GM21515 (cell line): ENCODE measurements around the gene RRP8.

Source experiments
- ATAC-seq: cut with Tn5 transposase; IDR thresholded peaks from one replicate; pipeline ENCODE4 v1.9.1; 2021; ENCODE audit not compliant: unreplicated experiment

The RRP8 gene

GRCh38 chr11:6619004-6619745 lies 15.8 kb upstream of the RRP8 start, which contains the start of gene TPP1:
TSS of gene TPP1 (minus strand) at chr11:6619422. CDS start at chr11:6619400, 22 bp downstream.
- ATAC-seq, result peak; percentile 98

DNA sequence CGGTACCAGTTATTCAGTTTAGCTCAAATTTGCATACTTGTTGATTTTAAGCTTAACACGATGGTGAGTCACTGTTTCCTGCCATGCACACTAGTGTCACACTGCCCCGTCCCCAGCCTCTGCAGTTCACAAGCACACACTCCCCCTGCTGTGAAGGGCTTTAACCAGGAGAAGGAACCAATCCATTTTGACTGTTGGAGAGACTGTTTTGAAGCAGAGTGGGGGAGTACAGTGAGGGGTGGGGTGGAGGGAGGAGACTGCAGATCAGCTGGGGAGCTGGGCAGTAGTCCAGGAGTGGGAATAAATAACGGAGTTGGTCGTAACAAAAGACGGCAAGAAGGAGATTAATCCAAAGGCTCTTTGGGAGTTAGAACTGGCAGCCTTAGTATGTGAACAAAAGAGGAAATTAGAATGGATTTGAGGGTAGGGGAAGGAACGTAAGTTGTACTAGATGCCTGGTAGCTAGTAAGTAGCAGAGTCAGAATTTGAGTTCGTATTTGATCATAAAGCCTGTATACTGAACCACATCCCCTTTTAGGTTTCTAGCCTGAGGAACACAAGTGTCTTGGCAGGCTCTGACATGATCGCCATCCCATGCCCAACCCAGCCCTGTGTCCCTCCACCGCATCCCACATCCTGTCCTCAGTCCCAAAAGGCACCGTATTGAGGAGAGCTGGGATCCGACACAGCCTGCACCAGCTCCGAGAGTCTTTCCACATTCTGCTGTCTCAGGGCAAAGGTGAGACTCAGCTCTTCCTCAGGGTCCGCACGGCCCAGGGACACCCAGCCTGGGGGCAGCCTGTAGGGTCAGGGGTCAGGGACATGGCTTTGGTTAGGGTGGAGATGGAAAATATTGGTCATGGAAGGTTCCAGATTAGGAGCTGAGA lies 14.9 kb upstream of the RRP8 start:
- peak; percentile 10 for ATAC-seq

DNA sequence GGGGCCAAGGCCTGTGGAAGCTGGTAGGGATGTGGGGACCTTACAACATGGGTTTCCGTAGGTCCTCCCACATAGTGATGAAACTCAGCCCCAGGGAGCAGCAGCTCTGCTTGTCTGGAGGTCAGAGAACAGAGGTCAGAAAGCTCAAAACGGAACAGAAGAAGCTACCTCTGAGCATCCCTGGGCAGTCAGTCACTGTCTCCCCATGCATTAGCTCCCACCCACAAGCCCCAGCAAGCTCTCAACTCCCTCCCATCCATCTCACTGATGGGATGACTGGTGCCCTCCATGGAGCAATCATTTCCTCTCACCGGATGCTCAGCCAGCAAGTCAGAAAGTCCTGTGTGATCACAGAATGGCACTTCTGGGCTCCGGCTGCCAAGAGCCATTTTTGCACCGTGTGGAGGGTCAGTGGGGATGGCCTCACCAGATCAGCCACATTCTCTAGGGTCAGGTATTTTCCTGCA lies 13.9 kb upstream of the RRP8 start:
- ATAC-seq, result no peak

DNA sequence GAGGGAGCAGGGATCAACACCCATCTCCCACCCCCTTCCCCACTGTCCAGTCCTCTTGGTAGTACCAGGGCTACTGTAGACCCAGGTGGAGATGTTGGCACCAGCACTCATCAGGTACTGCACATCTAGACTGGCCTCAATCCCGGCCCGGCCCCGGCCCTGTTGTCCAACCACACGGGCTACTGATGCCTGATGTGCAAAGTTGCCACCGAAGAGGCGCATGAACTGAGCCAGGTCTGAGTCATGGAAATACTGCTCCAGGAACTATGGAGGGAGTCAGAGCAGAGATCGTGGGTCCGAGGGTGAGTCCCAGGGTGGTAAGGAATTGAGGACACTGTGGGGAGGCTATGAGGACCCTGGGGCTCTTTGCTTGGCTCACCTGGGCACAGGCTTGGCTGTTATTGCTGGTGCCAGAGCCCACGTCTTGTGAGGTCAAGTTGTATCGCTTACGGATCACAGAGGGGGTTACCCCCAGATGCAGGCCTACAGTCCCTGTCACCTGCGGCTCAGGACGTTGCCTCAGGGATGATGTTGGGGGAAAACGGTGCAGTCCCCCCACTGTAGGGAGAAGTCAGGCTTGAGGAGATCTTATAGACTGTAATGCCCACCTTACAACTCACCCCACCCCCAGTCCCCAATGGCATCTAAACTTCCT lies 13.3 kb upstream of the RRP8 start:
- no peak for ATAC-seq

GRCh38 chr11:6615882-6616585 lies 12.6 kb upstream of the RRP8 start:
- ATAC-seq, result no peak

GRCh38 chr11:6615046-6615445 lies 11.6 kb upstream of the RRP8 start:
- ATAC-seq, result no peak

GRCh38 chr11:6614446-6614845 lies 11.0 kb upstream of the RRP8 start:
- no peak for ATAC-seq

GRCh38 chr11:6613496-6613895 lies 10.1 kb upstream of the RRP8 start:
- ATAC-seq, result no peak

DNA sequence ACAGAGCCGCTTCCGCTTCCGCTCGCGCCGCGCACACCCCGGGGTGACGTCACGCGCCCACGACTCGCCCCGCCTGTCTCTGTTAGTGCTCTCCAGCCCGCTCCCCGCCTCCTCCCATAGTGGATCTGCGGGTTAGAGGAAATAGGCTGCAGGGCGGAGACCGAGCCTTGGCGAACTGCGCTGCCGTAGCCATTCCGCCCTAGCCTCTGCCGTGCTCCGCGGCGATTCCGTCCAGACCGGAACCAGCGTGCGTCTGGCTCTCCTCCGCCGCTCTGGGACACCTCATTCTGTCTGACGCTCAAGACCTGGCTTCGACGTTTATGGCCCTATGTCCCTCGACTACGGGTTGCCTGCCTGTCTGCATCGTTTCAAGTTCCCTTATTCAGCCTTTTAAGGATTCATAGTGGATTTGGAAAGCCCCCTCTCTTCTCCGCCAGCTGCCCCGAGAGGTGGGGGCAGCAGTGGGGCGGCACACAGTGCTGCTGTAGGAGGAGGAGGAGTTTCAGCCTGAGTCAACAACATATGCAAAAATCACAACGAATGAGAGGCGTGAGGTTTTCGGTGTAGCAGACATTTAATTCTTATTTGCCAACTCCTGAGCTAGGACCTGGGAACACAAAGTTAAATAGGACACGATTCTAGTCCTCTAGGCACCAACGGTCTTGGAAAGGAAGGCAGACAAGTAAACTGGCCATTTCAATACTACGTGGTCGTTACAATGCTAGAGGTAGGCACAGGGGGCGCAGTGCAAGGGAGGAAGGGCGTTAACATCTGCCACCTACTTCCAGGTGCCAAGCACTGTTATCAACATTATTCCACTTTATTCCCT lies 9.0 kb upstream of the RRP8 start, which contains the start of gene TAF10:
TSS of gene TAF10 (minus strand) at position 4 of the 829 bp plus-strand sequence. CDS start 27 bp downstream, outside the sequence.
- ATAC-seq, result peak; percentile 86

DNA sequence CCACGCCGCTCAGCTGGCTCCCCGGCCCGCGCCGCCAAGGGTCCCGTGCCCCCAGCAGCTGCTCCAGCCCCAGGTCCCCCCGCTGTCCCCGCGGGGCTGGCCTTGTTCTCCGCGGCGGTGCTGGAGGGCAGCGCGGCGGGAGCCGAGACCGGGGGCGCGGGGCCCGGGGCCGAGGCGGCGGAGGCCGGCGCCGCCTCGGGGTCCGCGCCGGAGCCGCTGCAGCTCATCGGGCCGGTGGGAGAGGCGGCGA lies 8.5 kb upstream of the RRP8 start:
- ATAC-seq, result peak; percentile 8

GRCh38 chr11:6611092-6611962 lies 7.9 kb upstream of the RRP8 start:
- peak; percentile 0 for ATAC-seq

DNA sequence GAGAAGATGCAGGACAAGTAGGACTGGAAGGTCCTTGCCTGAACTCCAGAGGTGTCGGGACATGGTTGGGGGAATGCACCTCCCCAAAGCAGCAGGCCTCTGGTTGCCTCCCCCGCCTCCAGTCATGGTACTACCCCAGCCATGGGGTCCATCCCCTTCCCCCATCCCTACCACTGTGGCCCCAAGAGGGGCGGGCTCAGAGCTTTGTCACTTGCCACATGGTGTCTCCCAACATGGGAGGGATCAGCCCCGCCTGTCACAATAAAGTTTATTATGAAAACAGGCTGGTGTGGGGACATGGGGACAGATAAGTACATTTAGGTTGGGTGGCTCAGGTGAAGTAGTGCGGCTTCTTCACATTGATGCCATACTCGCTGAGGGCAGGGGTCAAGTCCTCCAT lies 7.2 kb upstream of the RRP8 start:
- ATAC-seq, result no peak

GRCh38 chr11:6609502-6610015 lies 6.1 kb upstream of the RRP8 start:
- no peak for ATAC-seq

DNA sequence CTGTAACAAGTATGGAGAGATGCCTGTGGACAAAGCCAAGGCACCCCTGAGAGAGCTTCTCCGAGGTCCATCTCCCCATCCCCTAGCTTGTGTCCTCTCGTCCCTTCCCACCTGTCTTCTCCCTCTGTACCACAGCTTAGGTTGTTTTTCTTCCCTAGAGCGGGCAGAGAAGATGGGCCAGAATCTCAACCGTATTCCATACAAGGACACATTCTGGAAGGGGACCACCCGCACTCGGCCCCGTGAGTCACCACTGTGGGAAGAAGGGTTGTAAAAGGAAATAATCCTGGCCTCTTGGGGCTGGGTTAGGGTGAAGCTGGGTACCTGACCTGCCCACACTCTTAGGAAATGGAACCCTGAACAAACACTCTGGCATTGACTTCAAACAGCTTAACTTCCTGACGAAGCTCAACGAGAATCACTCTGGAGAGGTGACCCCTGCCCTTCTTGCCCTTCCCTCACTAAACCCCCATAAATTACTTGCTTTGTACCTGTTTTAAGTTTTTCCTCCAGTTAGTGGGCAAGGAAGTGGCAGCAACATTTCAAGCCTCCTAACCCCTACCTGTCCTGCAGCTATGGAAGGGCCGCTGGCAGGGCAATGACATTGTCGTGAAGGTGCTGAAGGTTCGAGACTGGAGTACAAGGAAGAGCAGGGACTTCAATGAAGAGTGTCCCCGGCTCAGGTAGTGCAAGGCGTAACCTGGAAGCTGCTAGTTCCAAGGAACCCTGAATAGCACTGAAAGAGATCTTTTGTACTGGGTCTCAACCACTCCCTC lies 5.5 kb upstream of the RRP8 start:
- ATAC-seq, result no peak

- ATAC-seq, result no peak
These were observed 4.6 kb upstream of the RRP8 start for GRCh38 chr11:6608011-6608410.

GRCh38 chr11:6607190-6607795 lies 3.9 kb upstream of the RRP8 start:
- ATAC-seq, result no peak

GRCh38 chr11:6606471-6607189 lies 3.2 kb upstream of the RRP8 start:
- ATAC-seq, result peak; percentile 44
